Suprapubic skin (tissue), 3 donors: Measurements from ENCODE around the gene CEPT1.

Experiments
- POLR2AphosphoS5 ChIP-seq, 3 donors: sonication (generic); formaldehyde crosslinking; IDR thresholded peaks; one replicate each; pipeline ENCODE4 v1.6.1; 2017; ENCODE audit warnings: antibody characterized with exemption in 3 of 3
- TF ChIP-seq, protein P1 (sequence below), 2 donors: fragments of 200-600 bp in 1 of 2; fragments of 450-650 bp in 1 of 2; sonication (generic) in 1 of 2; IDR thresholded peaks; one replicate each; pipeline ENCODE4 v1.5.1; 2016 to 2019; ENCODE audit warnings: antibody characterized with exemption in 2 of 2, mild to moderate bottlenecking in 1 of 2, moderate library complexity in 1 of 2

DNA sequence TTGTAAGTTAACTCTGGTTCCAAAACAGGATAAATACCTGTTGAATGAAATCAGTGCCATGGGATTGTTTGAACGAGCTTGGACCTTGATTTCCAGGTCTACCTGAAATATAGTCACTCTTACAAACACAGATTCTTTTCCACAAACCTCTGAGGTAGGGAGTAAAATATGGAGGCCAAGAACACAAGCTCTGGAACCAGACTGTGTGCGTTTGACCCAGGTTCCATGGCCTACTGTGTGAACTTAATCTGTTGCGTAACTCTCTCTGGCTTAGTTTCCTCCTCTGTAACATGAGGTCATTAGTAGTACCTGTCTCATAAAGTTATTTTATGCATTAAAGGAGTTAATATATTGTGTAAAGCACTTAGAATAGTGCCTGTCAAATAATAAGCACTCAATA lies 35.3 kb downstream of the CEPT1 start:
- TF ChIP-seq, protein P1, sequence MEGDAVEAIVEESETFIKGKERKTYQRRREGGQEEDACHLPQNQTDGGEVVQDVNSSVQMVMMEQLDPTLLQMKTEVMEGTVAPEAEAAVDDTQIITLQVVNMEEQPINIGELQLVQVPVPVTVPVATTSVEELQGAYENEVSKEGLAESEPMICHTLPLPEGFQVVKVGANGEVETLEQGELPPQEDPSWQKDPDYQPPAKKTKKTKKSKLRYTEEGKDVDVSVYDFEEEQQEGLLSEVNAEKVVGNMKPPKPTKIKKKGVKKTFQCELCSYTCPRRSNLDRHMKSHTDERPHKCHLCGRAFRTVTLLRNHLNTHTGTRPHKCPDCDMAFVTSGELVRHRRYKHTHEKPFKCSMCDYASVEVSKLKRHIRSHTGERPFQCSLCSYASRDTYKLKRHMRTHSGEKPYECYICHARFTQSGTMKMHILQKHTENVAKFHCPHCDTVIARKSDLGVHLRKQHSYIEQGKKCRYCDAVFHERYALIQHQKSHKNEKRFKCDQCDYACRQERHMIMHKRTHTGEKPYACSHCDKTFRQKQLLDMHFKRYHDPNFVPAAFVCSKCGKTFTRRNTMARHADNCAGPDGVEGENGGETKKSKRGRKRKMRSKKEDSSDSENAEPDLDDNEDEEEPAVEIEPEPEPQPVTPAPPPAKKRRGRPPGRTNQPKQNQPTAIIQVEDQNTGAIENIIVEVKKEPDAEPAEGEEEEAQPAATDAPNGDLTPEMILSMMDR (IDR thresholded peaks at IDR 0.05): no peak
- TF ChIP-seq POLR2AphosphoS5 (IDR thresholded peaks at IDR 0.05): no peak
